ENCODE data around the gene FAM161A.

The FAM161A gene

DNA sequence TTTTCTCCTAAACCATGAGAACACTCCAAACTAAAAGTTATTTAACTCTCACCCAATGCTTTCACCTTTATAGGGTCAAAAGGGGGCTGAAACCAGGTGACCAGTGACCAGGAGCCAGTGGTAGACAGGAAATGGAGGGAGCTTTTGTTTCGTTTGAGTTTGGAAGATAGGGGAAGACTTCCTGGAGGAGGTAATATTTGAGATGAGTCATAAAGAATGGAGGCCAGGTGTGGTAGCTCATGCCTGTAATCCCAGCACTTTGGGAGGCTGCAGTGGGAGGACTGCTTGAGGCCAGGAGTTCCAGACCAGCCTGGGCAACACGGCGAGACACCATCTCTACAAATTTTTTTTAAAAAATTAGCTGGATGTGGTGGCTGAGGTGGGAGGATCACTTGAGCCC lies 8.5 kb downstream of the FAM161A start:
- no peak for TF ChIP-seq NFRKB (IDR thresholded peaks at IDR 0.05)
- no peak for TF ChIP-seq PKNOX1 (IDR thresholded peaks at IDR 0.05)
- no peak for TF ChIP-seq FOXM1 (IDR thresholded peaks at IDR 0.05; ENCODE audit: borderline replicate concordance)
- TF ChIP-seq CTBP1 (IDR thresholded peaks at IDR 0.05; ENCODE audit: borderline replicate concordance) = no peak
- TF ChIP-seq HDGF (IDR thresholded peaks at IDR 0.05; ENCODE audit: borderline replicate concordance) = no peak
- TF ChIP-seq ELF4 (IDR thresholded peaks at IDR 0.05) = no peak
- ChIA-PET CTCF (no interaction called here), POLR2A (interaction anchor here (1.2 kb wide), 1 partner anchor 10 kb away, joined by 3 read pairs; no protein-coding TSS in a partner anchor)
- no peak for DNase-seq (ENCODE audit: extremely low spot score)

GRCh38 chr2:61841286-61841685 lies 12.6 kb downstream of the FAM161A start:
- no peak for TF ChIP-seq ARNT (IDR thresholded peaks at IDR 0.05)
- TF ChIP-seq PKNOX1 (IDR thresholded peaks at IDR 0.05) = no peak
- TF ChIP-seq SP1 (IDR thresholded peaks at IDR 0.05) = no peak
- TF ChIP-seq HDGF (IDR thresholded peaks at IDR 0.05; ENCODE audit: borderline replicate concordance) = no peak
- TF ChIP-seq FOXM1 (IDR thresholded peaks at IDR 0.05; ENCODE audit: borderline replicate concordance) = no peak
- no peak for TF ChIP-seq ELF4 (IDR thresholded peaks at IDR 0.05)
- TF ChIP-seq NFRKB (IDR thresholded peaks at IDR 0.05) = no peak
- no peak for TF ChIP-seq L3MBTL2 (conservative IDR thresholded peaks at IDR 0.05)
- no peak for TF ChIP-seq LEF1 (IDR thresholded peaks at IDR 0.05; ENCODE audit: borderline replicate concordance)
- TF ChIP-seq FOXK2 (IDR thresholded peaks at IDR 0.05) = no peak
- TF ChIP-seq TARDBP (IDR thresholded peaks at IDR 0.05) = no peak
- TF ChIP-seq CTBP1 (IDR thresholded peaks at IDR 0.05; ENCODE audit: borderline replicate concordance) = no peak
- TF ChIP-seq ZNF384 (IDR thresholded peaks at IDR 0.05) = no peak
- no peak for TF ChIP-seq FOXA1 (IDR thresholded peaks at IDR 0.05)
- no peak for TF ChIP-seq BHLHE40 (IDR thresholded peaks at IDR 0.05; ENCODE audit: borderline replicate concordance)
- no peak for TF ChIP-seq SUZ12 (IDR thresholded peaks at IDR 0.05)
- DNase-seq (ENCODE audit: extremely low spot score) = no peak
- POLR2A ChIA-PET = no interaction called here
- CTCF ChIA-PET = no interaction called here

DNA sequence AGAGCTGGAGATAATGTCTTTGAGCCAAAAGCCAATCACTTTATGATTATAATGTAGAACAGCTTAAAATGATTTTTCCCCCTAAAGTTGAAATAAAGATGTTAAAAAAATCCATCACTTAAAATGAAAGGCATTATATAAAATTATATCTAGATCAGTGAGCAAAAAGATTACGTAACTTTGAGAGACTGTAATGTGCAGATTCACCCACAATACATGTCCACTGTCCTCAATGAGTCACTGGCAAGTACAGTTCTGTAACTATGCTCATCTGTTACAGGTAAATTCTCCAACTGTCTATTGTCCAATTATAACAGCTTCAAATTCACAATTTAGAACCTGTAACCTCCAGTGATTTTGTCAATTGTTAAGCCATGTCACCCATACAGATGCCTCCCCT lies 19.0 kb downstream of the FAM161A start:
- CTCF ChIA-PET = interaction anchor here (0.6 kb wide), 1 partner anchor 44 kb away, joined by 6 read pairs; no protein-coding TSS in a partner anchor
- POLR2A ChIA-PET = no interaction called here
- DNase-seq (ENCODE audit: extremely low spot score) = no peak
- TF ChIP-seq TARDBP (IDR thresholded peaks at IDR 0.05) (no peak), BHLHE40 (IDR thresholded peaks at IDR 0.05; ENCODE audit: borderline replicate concordance) (no peak), FOXM1 (IDR thresholded peaks at IDR 0.05; ENCODE audit: borderline replicate concordance) (no peak), NFRKB (IDR thresholded peaks at IDR 0.05) (no peak), ZNF384 (IDR thresholded peaks at IDR 0.05) (no peak), ELF4 (IDR thresholded peaks at IDR 0.05) (no peak), SUZ12 (IDR thresholded peaks at IDR 0.05) (no peak), FOXK2 (IDR thresholded peaks at IDR 0.05) (no peak), PKNOX1 (IDR thresholded peaks at IDR 0.05) (no peak), L3MBTL2 (conservative IDR thresholded peaks at IDR 0.05) (no peak), HDGF (IDR thresholded peaks at IDR 0.05; ENCODE audit: borderline replicate concordance) (no peak), ARNT (IDR thresholded peaks at IDR 0.05) (no peak), LEF1 (IDR thresholded peaks at IDR 0.05; ENCODE audit: borderline replicate concordance) (no peak), CTBP1 (IDR thresholded peaks at IDR 0.05; ENCODE audit: borderline replicate concordance) (no peak), SP1 (IDR thresholded peaks at IDR 0.05) (no peak), FOXA1 (IDR thresholded peaks at IDR 0.05) (no peak)

DNA sequence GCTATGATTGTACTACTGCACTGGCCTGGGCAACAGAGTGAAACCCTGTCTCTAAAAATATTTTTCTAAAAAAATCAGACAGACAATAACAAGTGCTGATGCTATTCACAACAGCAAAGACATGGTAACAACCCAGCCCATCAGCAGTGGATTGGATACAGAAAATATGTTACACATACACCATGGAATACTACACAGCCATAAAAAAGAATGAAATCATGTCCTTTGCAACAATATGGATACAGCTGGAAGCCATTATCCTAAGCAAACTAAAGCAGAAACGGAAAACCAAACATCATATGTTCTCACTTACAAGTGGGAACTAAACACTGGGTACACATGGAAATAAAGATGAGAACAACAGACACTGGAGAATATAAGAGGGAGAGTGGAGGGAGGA lies 19.9 kb downstream of the FAM161A start:
- DNase-seq (ENCODE audit: extremely low spot score) = no peak
- CTCF ChIA-PET = no interaction called here
- POLR2A ChIA-PET = no interaction called here
- TF ChIP-seq ELF4 (IDR thresholded peaks at IDR 0.05) (no peak), FOXA1 (IDR thresholded peaks at IDR 0.05) (no peak), ARNT (IDR thresholded peaks at IDR 0.05) (no peak), BHLHE40 (IDR thresholded peaks at IDR 0.05; ENCODE audit: borderline replicate concordance) (no peak), PKNOX1 (IDR thresholded peaks at IDR 0.05) (no peak), FOXM1 (IDR thresholded peaks at IDR 0.05; ENCODE audit: borderline replicate concordance) (no peak), CTBP1 (IDR thresholded peaks at IDR 0.05; ENCODE audit: borderline replicate concordance) (no peak), NFRKB (IDR thresholded peaks at IDR 0.05) (no peak), SP1 (IDR thresholded peaks at IDR 0.05) (no peak), HDGF (IDR thresholded peaks at IDR 0.05; ENCODE audit: borderline replicate concordance) (no peak), L3MBTL2 (conservative IDR thresholded peaks at IDR 0.05) (no peak), ZNF384 (IDR thresholded peaks at IDR 0.05) (no peak), TARDBP (IDR thresholded peaks at IDR 0.05) (no peak), SUZ12 (IDR thresholded peaks at IDR 0.05) (no peak), LEF1 (IDR thresholded peaks at IDR 0.05; ENCODE audit: borderline replicate concordance) (no peak)

DNA sequence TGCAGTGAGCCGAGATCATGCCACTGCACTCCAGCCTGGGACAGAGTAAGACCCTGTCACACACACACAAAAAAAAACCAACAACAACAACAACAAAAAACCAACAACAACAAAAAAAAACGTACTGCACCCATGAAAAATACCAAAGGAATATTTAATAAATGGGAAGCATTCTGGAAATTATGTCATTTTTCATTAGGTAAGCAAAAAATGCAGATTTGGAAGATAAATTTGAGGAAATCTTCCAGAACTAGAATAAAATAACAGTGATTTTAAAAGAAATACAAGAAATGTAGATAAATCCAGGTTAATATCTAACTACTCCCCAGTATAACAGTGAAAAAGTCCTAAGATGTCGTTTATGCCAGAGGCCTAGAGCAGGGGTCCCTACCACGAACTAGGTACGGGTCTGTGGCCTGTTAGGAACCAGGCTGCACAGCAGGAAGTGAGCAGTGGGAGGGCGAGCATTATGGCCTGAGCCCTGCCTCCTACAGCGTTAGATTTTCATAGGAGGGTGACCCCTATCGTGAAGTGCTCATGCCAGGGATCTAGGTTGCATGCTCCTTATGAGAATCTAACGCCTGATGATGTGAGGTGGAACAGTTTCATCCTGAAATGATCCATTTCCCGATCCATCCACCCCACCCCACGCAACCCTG lies 21.5 kb downstream of the FAM161A start:
- CTCF ChIA-PET = no interaction called here

More for the DNA sequence above, 21.5 kb downstream of the FAM161A start:
- POLR2A ChIA-PET = no interaction called here
- no peak for DNase-seq (ENCODE audit: extremely low spot score)
- no peak for TF ChIP-seq NFRKB (IDR thresholded peaks at IDR 0.05)
- TF ChIP-seq LEF1 (IDR thresholded peaks at IDR 0.05; ENCODE audit: borderline replicate concordance) = no peak
- no peak for TF ChIP-seq BHLHE40 (IDR thresholded peaks at IDR 0.05; ENCODE audit: borderline replicate concordance)
- no peak for TF ChIP-seq ZNF384 (IDR thresholded peaks at IDR 0.05)
- no peak for TF ChIP-seq FOXA1 (IDR thresholded peaks at IDR 0.05)
- no peak for TF ChIP-seq CTBP1 (IDR thresholded peaks at IDR 0.05; ENCODE audit: borderline replicate concordance)
- TF ChIP-seq FOXK2 (IDR thresholded peaks at IDR 0.05) = no peak
- TF ChIP-seq ELF4 (IDR thresholded peaks at IDR 0.05) = no peak
- TF ChIP-seq L3MBTL2 (conservative IDR thresholded peaks at IDR 0.05) = no peak
- TF ChIP-seq SP1 (IDR thresholded peaks at IDR 0.05) = no peak
